H1 (cell line): Measurements from ENCODE around the gene PDZD4. TPM values are rescaled to one million over a fixed set of nuclear protein-coding genes. Genes with fewer than 3 reads are reported as not detected.

Experiments used
- polyA plus RNA-seq, 7 experiments: library from polyadenylated mRNA; depleted of rRNA in 3 of 7; stranded (reverse) in 5 of 7; unstranded in 2 of 7; fragments of >200 nt in 5 of 7; fragments of 200-250 nt in 2 of 7; gene quantifications; 1 replicate in 5 of 7; 2 replicates in 1 of 7; 4 replicates in 1 of 7; pipeline versions ENCODE4 v1.2.1 to v1.2.3, GENCODE V29; 2011 to 2013; ENCODE audit warnings: missing spikeins in 2 of 7, mixed read lengths in 2 of 7
- total RNA-seq: library from RNA; stranded (reverse); fragmentation: NEBNext Ultra II Directional; extraction: Animal tissue kit (Norgen Biotek cat#: 25700); gene quantifications from 2 replicates; pipeline ENCODE4 v1.2.1, GENCODE V29; 2021
- TF ChIP-seq, protein P1 (sequence below): IDR thresholded peaks from 2 replicates; pipeline ENCODE4 v1.6.1; 2012; ENCODE audit warnings: low read length, inconsistent platforms

Gene PDZD4
- total and polyA plus RNA-seq, 2 of the 8 experiments (the other 6 are each of a cell fraction or from before 2014, with no cell fraction given) = 45.8 to 169 TPM

- TF ChIP-seq, protein P1, sequence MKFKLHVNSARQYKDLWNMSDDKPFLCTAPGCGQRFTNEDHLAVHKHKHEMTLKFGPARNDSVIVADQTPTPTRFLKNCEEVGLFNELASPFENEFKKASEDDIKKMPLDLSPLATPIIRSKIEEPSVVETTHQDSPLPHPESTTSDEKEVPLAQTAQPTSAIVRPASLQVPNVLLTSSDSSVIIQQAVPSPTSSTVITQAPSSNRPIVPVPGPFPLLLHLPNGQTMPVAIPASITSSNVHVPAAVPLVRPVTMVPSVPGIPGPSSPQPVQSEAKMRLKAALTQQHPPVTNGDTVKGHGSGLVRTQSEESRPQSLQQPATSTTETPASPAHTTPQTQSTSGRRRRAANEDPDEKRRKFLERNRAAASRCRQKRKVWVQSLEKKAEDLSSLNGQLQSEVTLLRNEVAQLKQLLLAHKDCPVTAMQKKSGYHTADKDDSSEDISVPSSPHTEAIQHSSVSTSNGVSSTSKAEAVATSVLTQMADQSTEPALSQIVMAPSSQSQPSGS = no peak
Measured at GRCh38 chrX:153870791-153871360, 40.5 kb upstream of the PDZD4 start (continued).
